ENCODE results near the gene NOSIP. TPM values are rescaled to one million over a fixed set of nuclear protein-coding genes. Genes with fewer than 3 reads are reported as not detected.
A peak's percentile ranks its signal among the peaks of the same experiment; 100 is the strongest.
"Not testable (repeated sequence)": the region's sequence is repeated elsewhere in the genome, so short reads cannot be mapped to it uniquely, and the experiment has no call there.

NOSIP gene
- total RNA-seq, 1 experiment from 2014 or later, result 57.9 TPM

DNA sequence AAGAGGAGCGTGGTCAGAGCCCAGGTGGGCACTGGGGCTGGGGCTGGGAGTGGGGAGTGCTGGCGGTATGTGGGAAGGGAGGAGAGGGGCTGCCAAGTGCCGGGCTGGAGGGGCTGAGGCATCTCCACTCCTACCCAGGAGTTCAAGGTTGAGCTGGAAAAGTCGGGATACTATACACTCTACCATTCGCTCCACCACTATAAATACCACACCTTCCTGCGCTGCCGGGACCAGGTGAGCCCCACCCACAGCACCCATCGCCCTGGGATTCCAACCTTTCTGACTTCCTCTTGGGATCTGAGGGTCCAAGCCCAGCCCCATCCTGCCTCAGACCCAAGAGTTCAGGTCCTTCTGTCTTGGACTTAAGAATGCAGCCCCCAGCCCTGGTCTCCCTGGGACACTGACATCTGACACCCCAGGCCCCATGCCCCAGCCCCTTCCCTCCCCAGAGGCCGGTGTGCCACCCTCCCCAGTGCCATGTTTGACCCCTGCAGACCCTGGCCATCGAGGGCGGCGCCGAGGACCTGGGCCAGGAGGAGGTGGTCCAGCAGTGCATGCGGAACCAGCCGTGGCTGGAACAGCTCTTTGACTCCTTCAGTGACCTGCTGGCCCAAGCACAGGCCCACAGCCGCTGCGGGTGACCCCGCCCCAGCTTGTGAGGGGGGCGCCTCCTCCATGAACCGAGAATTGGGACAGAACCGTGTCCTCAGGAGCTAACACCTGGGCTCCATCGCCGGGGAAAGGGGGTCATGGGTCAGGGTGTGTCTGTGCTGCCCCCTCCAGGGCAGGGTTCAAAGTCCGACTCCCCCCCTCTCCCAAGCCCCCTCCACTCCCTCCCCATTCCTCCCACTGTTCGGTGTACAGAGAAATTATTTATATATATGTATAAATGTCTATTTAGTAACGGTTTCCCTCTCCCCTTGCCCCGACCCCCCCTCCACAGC lies 44.9 kb upstream of the NOSIP start:
- peaks cover 61% of the 10 kb centered on the region for H3K36me3 Mint-ChIP-seq (ENCODE audit: insufficient read depth, unreplicated experiment)
- ChIA-PET CTCF (no interaction called here), POLR2A (interaction anchor here (0.6 kb wide), 1 partner anchor 44 kb away, joined by 3 read pairs; the partner anchor contains the start of gene PRRG2)

GRCh38 chr19:49617860-49618259 lies 37.5 kb upstream of the NOSIP start:
- peaks cover 86% of the 10 kb centered on the region for H3K36me3 Mint-ChIP-seq (ENCODE audit: insufficient read depth, unreplicated experiment)
- CTCF ChIA-PET, result interaction anchor here (1.1 kb wide), 2 partner anchors 11 to 60 kb away, joined by 3 to 4 read pairs; no protein-coding TSS in a partner anchor
- not testable (repeated sequence) for H3K27me3 Mint-ChIP-seq (ENCODE audit: insufficient read depth, unreplicated experiment)

More for the DNA sequence above, 44.9 kb upstream of the NOSIP start:
- no peak overlapping the region for H3K4me3 Mint-ChIP-seq (ENCODE audit: unreplicated experiment)
- H3K27me3 Mint-ChIP-seq (ENCODE audit: insufficient read depth, unreplicated experiment), result no peaks in the 10 kb centered on the region
- DNase-seq (ENCODE audit: unreplicated experiment), result no peak
- H3K4me1 Mint-ChIP-seq (ENCODE audit: insufficient read depth, unreplicated experiment), result no peaks in the 10 kb centered on the region
- intact Hi-C loops (cut with micrococcal nuclease), result no loop called here
- TF ChIP-seq, protein P1, sequence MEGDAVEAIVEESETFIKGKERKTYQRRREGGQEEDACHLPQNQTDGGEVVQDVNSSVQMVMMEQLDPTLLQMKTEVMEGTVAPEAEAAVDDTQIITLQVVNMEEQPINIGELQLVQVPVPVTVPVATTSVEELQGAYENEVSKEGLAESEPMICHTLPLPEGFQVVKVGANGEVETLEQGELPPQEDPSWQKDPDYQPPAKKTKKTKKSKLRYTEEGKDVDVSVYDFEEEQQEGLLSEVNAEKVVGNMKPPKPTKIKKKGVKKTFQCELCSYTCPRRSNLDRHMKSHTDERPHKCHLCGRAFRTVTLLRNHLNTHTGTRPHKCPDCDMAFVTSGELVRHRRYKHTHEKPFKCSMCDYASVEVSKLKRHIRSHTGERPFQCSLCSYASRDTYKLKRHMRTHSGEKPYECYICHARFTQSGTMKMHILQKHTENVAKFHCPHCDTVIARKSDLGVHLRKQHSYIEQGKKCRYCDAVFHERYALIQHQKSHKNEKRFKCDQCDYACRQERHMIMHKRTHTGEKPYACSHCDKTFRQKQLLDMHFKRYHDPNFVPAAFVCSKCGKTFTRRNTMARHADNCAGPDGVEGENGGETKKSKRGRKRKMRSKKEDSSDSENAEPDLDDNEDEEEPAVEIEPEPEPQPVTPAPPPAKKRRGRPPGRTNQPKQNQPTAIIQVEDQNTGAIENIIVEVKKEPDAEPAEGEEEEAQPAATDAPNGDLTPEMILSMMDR (IDR thresholded peaks at IDR 0.05; ENCODE audit: unreplicated experiment), result no peak
- H3K27ac Mint-ChIP-seq (ENCODE audit: low read depth, unreplicated experiment), result no peak overlapping the region
- no TSS peak for BruUV-seq (replicated peaks)
- H3K9me3 Mint-ChIP-seq (ENCODE audit: unreplicated experiment), result no peaks in the 10 kb centered on the region

DNA sequence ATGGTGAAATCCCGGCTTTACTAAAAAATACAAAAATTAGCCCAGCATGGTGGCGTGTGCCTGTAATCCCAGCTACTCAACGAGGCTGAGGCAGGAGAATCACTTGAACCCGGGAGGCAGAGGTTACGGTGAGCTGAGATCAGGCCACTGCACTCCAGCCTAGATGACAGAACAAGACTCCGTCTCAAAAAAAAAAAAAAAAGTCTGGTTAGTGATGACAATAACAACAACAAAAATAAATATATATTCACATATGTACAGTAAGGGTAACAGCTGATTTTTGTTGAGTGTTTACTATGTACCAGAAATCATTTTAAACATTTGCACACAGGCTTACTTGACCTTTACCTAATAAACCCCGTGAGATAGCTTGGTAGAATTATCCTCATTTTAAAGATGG lies 36.6 kb upstream of the NOSIP start:
- Mint-ChIP-seq H3K4me3 (ENCODE audit: unreplicated experiment) (no peak overlapping the region), H3K27ac (ENCODE audit: low read depth, unreplicated experiment) (no peak overlapping the region), H3K27me3 (ENCODE audit: insufficient read depth, unreplicated experiment) (no peaks in the 10 kb centered on the region), H3K36me3 (ENCODE audit: insufficient read depth, unreplicated experiment) (peaks cover 85% of the 10 kb centered on the region), H3K9me3 (ENCODE audit: unreplicated experiment) (no peaks in the 10 kb centered on the region), H3K4me1 (ENCODE audit: insufficient read depth, unreplicated experiment) (peaks cover 22% of the 10 kb centered on the region)
- ChIA-PET CTCF (interaction anchor here (0.7 to 1.1 kb wide), 5 partner anchors 10 to 63 kb away, joined by 3 to 5 read pairs (median 4); no protein-coding TSS in a partner anchor), POLR2A (interaction anchor here (0.6 to 1.9 kb wide), 6 partner anchors 13 to 300 kb away, joined by 3 to 10 read pairs (median 4); no protein-coding TSS in a partner anchor)
- intact Hi-C loops (cut with micrococcal nuclease), result no loop called here
- DNase-seq (ENCODE audit: unreplicated experiment), result no peak
- TF ChIP-seq, protein P1 (IDR thresholded peaks at IDR 0.05; ENCODE audit: unreplicated experiment), result no peak
- no TSS peak for BruUV-seq (replicated peaks)

More at GRCh38 chr19:49617860-49618259, 37.5 kb upstream of the NOSIP start:
- Mint-ChIP-seq H3K4me1 (ENCODE audit: insufficient read depth, unreplicated experiment) (peaks cover 16% of the 10 kb centered on the region), H3K27ac (ENCODE audit: low read depth, unreplicated experiment) (peak overlapping the region; percentile 5)
- POLR2A ChIA-PET, result interaction anchor here (0.6 to 1.9 kb wide), 3 partner anchors 12 to 20 kb away, joined by 3 to 10 read pairs (median 5); no protein-coding TSS in a partner anchor
- intact Hi-C loops (cut with micrococcal nuclease); DNase-seq (ENCODE audit: unreplicated experiment); H3K4me3 Mint-ChIP-seq (ENCODE audit: unreplicated experiment); BruUV-seq (replicated peaks); H3K9me3 Mint-ChIP-seq (ENCODE audit: unreplicated experiment): not testable (repeated sequence)

DNA sequence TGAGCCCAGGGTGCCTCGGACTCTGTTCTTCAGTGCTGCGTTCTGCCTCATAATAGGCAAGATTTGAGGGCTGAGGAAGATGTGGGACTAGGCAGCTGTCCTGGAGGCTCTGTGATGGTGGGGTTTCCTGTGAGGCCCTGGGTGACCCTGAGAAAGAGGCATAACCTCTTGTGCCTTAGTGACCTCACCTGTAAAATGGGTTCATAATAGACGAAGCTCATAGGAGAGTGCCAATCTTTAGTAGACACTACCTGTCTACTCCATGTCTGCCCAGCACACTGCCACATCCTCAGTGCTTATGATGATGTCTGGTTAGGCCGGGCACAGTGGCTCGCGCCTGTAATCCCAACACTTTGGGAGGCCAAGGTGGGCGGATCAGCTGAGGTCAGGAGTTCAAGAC lies 36.2 kb upstream of the NOSIP start:
- Mint-ChIP-seq H3K4me1 (ENCODE audit: insufficient read depth, unreplicated experiment) (peaks cover 22% of the 10 kb centered on the region), H3K36me3 (ENCODE audit: insufficient read depth, unreplicated experiment) (peaks cover 81% of the 10 kb centered on the region), H3K4me3 (ENCODE audit: unreplicated experiment) (no peak overlapping the region), H3K9me3 (ENCODE audit: unreplicated experiment) (no peaks in the 10 kb centered on the region), H3K27me3 (ENCODE audit: insufficient read depth, unreplicated experiment) (no peaks in the 10 kb centered on the region), H3K27ac (ENCODE audit: low read depth, unreplicated experiment) (no peak overlapping the region)
- POLR2A ChIA-PET, result interaction anchor here (0.6 to 1.9 kb wide), 4 partner anchors 13 to 19 kb away, joined by 3 to 10 read pairs (median 4); no protein-coding TSS in a partner anchor
- TF ChIP-seq, protein P1 (IDR thresholded peaks at IDR 0.05; ENCODE audit: unreplicated experiment), result no peak
- CTCF ChIA-PET, result interaction anchor here (0.7 to 1.1 kb wide), 4 partner anchors 20 to 63 kb away, joined by 3 to 5 read pairs (median 4); no protein-coding TSS in a partner anchor
- no peak for DNase-seq (ENCODE audit: unreplicated experiment)
- intact Hi-C loops (cut with micrococcal nuclease), result no loop called here
- BruUV-seq (replicated peaks), result no TSS peak

Data from MCF 10A (cell line).